HepG2 (cell line): ENCODE measurements around the gene STK38L. TPM values are rescaled to one million over a fixed set of nuclear protein-coding genes. Genes with fewer than 3 reads are reported as not detected.

Experiments
- ATF7 ChIP-seq, 2 experiments: fragments of 450-650 bp in 1 of 2; sonication (generic) in 1 of 2; formaldehyde crosslinking in 1 of 2; IDR thresholded peaks; 2 replicates each; pipeline versions ENCODE4 v1.4.0 to v1.6.1; 2016 to 2020; ENCODE audit warnings: antibody characterized with exemption in 1 of 2, mild to moderate bottlenecking in 1 of 2, missing genetic modification reagents in 1 of 2
- CHD4 ChIP-seq: fragments of 200-600 bp; sonication (generic); IDR thresholded peaks from 2 replicates; pipeline ENCODE4 v1.7.0; 2017; ENCODE audit warnings: mild to moderate bottlenecking, low read length, borderline replicate concordance
- HCFC1 ChIP-seq: fragments of 150-350 bp; IDR thresholded peaks from 2 replicates; pipeline ENCODE4 v1.6.1; 2014; ENCODE audit warnings: low read depth, low read length
- HOXA5 ChIP-seq: sonication (generic); formaldehyde crosslinking; IDR thresholded peaks from 2 replicates; pipeline ENCODE4 v1.4.0; 2020; ENCODE audit warnings: missing genetic modification reagents
- NR2C2 ChIP-seq: sonication (generic); formaldehyde crosslinking; IDR thresholded peaks from 2 replicates; pipeline ENCODE4 v1.4.0; 2020; ENCODE audit warnings: missing genetic modification reagents, mild to moderate bottlenecking, moderate library complexity, borderline replicate concordance
- PRPF4 ChIP-seq: fragments of 200-400 bp; formaldehyde crosslinking; IDR thresholded peaks from 2 replicates; pipeline ENCODE4 v1.6.1; 2016; ENCODE audit warnings: low read length, low read depth; ENCODE audit not compliant: poor library complexity, severe bottlenecking
- SAP130 ChIP-seq: IDR thresholded peaks from 2 replicates; pipeline ENCODE4 v1.6.1; 2016; ENCODE audit warnings: low read depth
- SIN3B ChIP-seq: fragments of 150-350 bp; IDR thresholded peaks from 2 replicates; pipeline ENCODE4 v1.6.1; 2014; ENCODE audit warnings: low read length
- YEATS4 ChIP-seq: sonication (generic); formaldehyde crosslinking; IDR thresholded peaks from 2 replicates; pipeline ENCODE4 v1.4.0; 2020; ENCODE audit warnings: missing genetic modification reagents, borderline replicate concordance
- ZBTB38 ChIP-seq: sonication (generic); formaldehyde crosslinking; IDR thresholded peaks from 2 replicates; pipeline ENCODE4 v1.5.1; 2020; ENCODE audit warnings: mild to moderate bottlenecking, missing genetic modification reagents
- ZBTB7A ChIP-seq: sonication (generic); formaldehyde crosslinking; IDR thresholded peaks from 2 replicates; pipeline ENCODE4 v1.8.0; 2022; ENCODE audit warnings: mild to moderate bottlenecking, missing genetic modification reagents
- ZFP36 ChIP-seq: fragments of 150-350 bp; IDR thresholded peaks from 2 replicates; pipeline ENCODE4 v1.6.1; 2018; ENCODE audit warnings: borderline replicate concordance, low read length, low read depth; ENCODE audit not compliant: partially characterized antibody
- ZNF263 ChIP-seq: sonication (generic); formaldehyde crosslinking; IDR thresholded peaks from 2 replicates; pipeline ENCODE4 v1.4.0; 2020; ENCODE audit warnings: missing genetic modification reagents
- ZNF30 ChIP-seq: sonication (generic); formaldehyde crosslinking; IDR thresholded peaks from 2 replicates; pipeline ENCODE4 v1.5.0; 2020; ENCODE audit warnings: mild to moderate bottlenecking, missing genetic modification reagents
- ZNF577 ChIP-seq: sonication (generic); formaldehyde crosslinking; IDR thresholded peaks from 2 replicates; pipeline ENCODE4 v1.4.0; 2020; ENCODE audit warnings: mild to moderate bottlenecking, low read depth, missing genetic modification reagents, borderline replicate concordance
- polyA plus RNA-seq, 8 experiments: library from polyadenylated mRNA; depleted of rRNA in 3 of 8; stranded (reverse) in 7 of 8; unstranded in 1 of 8; fragments of >200 nt; fragmentation: Illumina TruSeq in 4 of 8; extraction: Trizol in 4 of 8; gene quantifications; 2 replicates each; pipeline versions ENCODE4 v1.2.1 to v1.2.3, GENCODE V29; 2011 to 2016; ENCODE audit warnings: low read depth in 4 of 8, missing spikeins in 1 of 8, mixed read lengths in 1 of 8; ENCODE audit not compliant: insufficient read depth in 1 of 8
- total RNA-seq, 5 experiments: library from RNA; depleted of rRNA; stranded (reverse); fragments of >200 nt; fragmentation: Illumina TruSeq; extraction: Trizol; gene quantifications; 2 replicates each; pipeline ENCODE4 v1.2.3, GENCODE V29; 2016; ENCODE audit warnings: low read depth in 1 of 5
- TF ChIP-seq, protein P1 (sequence below): sonication (generic); formaldehyde crosslinking; IDR thresholded peaks from 2 replicates; pipeline ENCODE4 v1.4.0; 2020; ENCODE audit warnings: missing genetic modification reagents
- TF ChIP-seq, protein P2 (sequence below): sonication (generic); formaldehyde crosslinking; conservative IDR thresholded peaks from 2 replicates; pipeline ENCODE4 v1.4.0; 2020; ENCODE audit warnings: missing genetic modification reagents
- TF ChIP-seq, protein P3 (sequence below): sonication (generic); formaldehyde crosslinking; IDR thresholded peaks from 2 replicates; pipeline ENCODE4 v1.9.0; 2021; ENCODE audit warnings: missing genetic modification reagents, borderline replicate concordance
- TF ChIP-seq, protein P4 (sequence below): sonication (generic); formaldehyde crosslinking; IDR thresholded peaks from 2 replicates; pipeline ENCODE4 v1.5.0; 2020; ENCODE audit warnings: missing genetic modification reagents
- TF ChIP-seq, protein P5 (sequence below): sonication (generic); formaldehyde crosslinking; IDR thresholded peaks from 2 replicates; pipeline ENCODE4 v1.8.0; 2022; ENCODE audit warnings: low read depth, missing genetic modification reagents

Gene STK38L
- total and polyA plus RNA-seq, 2 of the 13 experiments (the other 11 are each of a cell fraction or from before 2014, with no cell fraction given): 6.1 to 26.4 TPM

DNA sequence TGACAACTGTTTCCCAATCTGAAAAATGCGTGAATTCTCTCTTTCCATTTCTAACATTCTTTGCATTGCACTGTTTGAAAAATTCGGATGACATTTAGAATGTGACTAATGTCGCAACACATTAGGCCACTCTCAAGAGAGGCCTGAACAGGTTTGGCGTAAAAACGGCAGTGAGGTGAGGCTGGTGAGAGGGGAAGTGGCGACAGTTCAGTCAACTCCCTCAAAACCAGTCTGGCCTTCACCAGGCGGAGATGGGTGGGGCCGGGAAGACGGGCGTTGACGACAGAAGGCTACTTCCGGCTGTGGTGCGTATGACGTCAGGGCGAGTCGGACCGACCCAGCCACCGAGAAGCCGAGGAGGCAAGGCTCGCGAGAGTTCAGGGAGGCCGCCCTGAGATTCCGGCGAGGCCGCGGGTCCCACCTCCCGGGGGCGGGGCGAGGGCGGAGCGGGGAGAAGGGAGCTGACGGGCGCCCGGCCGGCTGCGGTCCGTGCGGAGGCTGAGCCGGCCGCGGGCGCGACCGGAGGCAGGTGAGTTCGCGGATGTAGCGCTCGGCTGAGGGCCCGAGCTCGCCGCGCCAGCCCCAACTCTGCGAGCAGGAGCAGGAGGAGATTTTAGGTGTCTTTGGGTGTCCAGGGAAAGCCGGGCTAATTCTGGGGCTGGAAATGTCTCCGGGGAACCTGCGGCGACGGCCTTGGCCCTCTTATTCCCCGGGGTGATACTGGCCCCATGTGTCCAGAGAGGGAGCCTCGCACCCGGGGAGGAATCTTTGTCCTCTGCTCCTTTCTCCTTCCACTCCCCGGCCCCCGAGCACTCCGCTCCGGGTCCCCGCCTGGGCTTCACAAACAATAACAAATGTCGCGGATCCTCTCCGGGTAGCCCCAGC lies at the start of gene STK38L (continued):
- TF ChIP-seq ZNF577 (CRISPR knock-in tag): no peak
- no peak; the same call in 1 of the 2 replicates for TF ChIP-seq SAP130 (CRISPR knock-in tag)
- no peak for TF ChIP-seq ZFP36
- peak; percentile 33; the same call in 1 of the 2 replicates for TF ChIP-seq NR2C2
- no peak for TF ChIP-seq SIN3B
- no peak for TF ChIP-seq HCFC1
- TF ChIP-seq YEATS4: peak; percentile 88
- TF ChIP-seq, protein P1, sequence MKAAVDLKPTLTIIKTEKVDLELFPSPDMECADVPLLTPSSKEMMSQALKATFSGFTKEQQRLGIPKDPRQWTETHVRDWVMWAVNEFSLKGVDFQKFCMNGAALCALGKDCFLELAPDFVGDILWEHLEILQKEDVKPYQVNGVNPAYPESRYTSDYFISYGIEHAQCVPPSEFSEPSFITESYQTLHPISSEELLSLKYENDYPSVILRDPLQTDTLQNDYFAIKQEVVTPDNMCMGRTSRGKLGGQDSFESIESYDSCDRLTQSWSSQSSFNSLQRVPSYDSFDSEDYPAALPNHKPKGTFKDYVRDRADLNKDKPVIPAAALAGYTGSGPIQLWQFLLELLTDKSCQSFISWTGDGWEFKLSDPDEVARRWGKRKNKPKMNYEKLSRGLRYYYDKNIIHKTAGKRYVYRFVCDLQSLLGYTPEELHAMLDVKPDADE (CRISPR knock-in tag): peak; percentile 66; the same call in 1 of the 2 replicates
- no peak for TF ChIP-seq PRPF4
- peak; percentile 91 for TF ChIP-seq CHD4
- no peak for TF ChIP-seq ZBTB7A (CRISPR knock-in tag)
- TF ChIP-seq, protein P2, sequence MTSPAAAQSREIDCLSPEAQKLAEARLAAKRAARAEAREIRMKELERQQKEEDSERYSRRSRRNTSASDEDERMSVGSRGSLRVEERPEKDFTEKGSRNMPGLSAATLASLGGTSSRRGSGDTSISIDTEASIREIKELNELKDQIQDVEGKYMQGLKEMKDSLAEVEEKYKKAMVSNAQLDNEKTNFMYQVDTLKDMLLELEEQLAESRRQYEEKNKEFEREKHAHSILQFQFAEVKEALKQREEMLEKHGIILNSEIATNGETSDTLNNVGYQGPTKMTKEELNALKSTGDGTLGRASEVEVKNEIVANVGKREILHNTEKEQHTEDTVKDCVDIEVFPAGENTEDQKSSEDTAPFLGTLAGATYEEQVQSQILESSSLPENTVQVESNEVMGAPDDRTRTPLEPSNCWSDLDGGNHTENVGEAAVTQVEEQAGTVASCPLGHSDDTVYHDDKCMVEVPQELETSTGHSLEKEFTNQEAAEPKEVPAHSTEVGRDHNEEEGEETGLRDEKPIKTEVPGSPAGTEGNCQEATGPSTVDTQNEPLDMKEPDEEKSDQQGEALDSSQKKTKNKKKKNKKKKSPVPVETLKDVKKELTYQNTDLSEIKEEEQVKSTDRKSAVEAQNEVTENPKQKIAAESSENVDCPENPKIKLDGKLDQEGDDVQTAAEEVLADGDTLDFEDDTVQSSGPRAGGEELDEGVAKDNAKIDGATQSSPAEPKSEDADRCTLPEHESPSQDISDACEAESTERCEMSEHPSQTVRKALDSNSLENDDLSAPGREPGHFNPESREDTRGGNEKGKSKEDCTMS (CRISPR knock-in tag): no peak
- peak; percentile 60 for TF ChIP-seq ZNF263 (CRISPR knock-in tag)
- peak; percentile 57; the same call in 1 of the 2 replicates for TF ChIP-seq ZBTB38
- TF ChIP-seq, protein P3, sequence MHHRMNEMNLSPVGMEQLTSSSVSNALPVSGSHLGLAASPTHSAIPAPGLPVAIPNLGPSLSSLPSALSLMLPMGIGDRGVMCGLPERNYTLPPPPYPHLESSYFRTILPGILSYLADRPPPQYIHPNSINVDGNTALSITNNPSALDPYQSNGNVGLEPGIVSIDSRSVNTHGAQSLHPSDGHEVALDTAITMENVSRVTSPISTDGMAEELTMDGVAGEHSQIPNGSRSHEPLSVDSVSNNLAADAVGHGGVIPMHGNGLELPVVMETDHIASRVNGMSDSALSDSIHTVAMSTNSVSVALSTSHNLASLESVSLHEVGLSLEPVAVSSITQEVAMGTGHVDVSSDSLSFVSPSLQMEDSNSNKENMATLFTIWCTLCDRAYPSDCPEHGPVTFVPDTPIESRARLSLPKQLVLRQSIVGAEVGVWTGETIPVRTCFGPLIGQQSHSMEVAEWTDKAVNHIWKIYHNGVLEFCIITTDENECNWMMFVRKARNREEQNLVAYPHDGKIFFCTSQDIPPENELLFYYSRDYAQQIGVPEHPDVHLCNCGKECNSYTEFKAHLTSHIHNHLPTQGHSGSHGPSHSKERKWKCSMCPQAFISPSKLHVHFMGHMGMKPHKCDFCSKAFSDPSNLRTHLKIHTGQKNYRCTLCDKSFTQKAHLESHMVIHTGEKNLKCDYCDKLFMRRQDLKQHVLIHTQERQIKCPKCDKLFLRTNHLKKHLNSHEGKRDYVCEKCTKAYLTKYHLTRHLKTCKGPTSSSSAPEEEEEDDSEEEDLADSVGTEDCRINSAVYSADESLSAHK (CRISPR knock-in tag): no peak
- no peak for TF ChIP-seq ZNF30
- TF ChIP-seq, protein P4, sequence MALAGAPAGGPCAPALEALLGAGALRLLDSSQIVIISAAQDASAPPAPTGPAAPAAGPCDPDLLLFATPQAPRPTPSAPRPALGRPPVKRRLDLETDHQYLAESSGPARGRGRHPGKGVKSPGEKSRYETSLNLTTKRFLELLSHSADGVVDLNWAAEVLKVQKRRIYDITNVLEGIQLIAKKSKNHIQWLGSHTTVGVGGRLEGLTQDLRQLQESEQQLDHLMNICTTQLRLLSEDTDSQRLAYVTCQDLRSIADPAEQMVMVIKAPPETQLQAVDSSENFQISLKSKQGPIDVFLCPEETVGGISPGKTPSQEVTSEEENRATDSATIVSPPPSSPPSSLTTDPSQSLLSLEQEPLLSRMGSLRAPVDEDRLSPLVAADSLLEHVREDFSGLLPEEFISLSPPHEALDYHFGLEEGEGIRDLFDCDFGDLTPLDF: no peak
- TF ChIP-seq ATF7 (IDR thresholded peaks at IDR 0.05): peak; percentile 90
- TF ChIP-seq ATF7 (CRISPR knock-in tag; IDR thresholded peaks at IDR 0.05): peak; percentile 85
- peak; percentile 85 for TF ChIP-seq HOXA5
- TF ChIP-seq, protein P5, sequence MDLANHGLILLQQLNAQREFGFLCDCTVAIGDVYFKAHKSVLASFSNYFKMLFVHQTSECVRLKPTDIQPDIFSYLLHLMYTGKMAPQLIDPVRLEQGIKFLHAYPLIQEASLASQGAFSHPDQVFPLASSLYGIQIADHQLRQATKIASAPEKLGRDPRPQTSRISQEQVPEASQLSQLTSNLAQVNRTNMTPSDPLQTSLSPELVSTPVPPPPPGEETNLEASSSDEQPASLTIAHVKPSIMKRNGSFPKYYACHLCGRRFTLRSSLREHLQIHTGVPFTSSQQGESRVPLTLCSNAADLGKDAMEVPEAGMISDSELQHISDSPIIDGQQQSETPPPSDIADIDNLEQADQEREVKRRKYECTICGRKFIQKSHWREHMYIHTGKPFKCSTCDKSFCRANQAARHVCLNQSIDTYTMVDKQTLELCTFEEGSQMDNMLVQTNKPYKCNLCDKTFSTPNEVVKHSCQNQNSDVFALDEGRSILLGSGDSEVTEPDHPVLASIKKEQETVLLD: 0 out of 2 replicates have a peak, but pooled peaks have one; percentile 53
